ENCODE results near the gene WDFY4. TPM values are rescaled to one million over a fixed set of nuclear protein-coding genes. Genes with fewer than 3 reads are reported as not detected.

WDFY4 gene, protein sequence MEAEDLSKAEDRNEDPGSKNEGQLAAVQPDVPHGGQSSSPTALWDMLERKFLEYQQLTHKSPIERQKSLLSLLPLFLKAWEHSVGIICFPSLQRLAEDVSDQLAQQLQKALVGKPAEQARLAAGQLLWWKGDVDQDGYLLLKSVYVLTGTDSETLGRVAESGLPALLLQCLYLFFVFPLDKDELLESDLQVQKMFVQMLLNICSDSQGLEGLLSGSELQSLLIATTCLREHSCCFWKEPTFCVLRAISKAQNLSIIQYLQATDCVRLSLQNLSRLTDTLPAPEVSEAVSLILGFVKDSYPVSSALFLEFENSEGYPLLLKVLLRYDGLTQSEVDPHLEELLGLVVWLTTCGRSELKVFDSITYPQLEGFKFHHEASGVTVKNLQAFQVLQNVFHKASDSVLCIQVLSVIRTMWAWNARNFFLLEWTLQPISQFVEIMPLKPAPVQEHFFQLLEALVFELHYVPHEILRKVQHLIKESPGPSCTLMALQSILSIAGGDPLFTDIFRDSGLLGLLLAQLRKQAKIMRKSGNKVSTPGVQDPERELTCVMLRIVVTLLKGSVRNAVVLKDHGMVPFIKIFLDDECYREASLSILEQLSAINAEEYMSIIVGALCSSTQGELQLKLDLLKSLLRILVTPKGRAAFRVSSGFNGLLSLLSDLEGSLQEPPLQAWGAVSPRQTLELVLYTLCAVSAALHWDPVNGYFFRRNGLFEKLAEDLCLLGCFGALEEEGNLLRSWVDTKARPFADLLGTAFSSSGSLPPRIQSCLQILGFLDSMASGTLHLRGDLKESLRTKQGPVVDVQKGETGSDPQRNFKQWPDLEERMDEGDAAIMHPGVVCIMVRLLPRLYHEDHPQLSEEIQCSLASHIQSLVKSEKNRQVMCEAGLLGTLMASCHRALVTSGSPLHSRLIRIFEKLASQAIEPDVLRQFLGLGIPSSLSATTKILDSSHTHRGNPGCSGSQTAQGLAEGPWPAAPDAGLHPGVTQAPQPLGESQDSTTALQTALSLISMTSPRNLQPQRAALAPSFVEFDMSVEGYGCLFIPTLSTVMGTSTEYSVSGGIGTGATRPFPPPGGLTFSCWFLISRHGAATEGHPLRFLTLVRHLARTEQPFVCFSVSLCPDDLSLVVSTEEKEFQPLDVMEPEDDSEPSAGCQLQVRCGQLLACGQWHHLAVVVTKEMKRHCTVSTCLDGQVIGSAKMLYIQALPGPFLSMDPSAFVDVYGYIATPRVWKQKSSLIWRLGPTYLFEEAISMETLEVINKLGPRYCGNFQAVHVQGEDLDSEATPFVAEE (N-terminal part only)
- polyA plus RNA-seq (not detected in 2 replicates), polyA minus RNA-seq (not detected in 2 replicates)

- no peak within 1 kb of the TSS for H3K27ac ChIP-seq (ENCODE audit: low read length)
- H3K9ac ChIP-seq (ENCODE audit: low read length) = no peak within 1 kb of the TSS
- H3K36me3 ChIP-seq (ENCODE audit: insufficient read depth, low read length) = no peaks in the 10 kb centered on the region
- H4K20me1 ChIP-seq (ENCODE audit: insufficient read depth) = no peaks in the 10 kb centered on the region
- H3K9me3 ChIP-seq (ENCODE audit: low read length) = no peaks in the 10 kb centered on the region
- H3F3A ChIP-seq (ENCODE audit: insufficient read depth, low read length, poor library complexity, severe bottlenecking) = no peaks in the 10 kb centered on the region
- H3K4me2 ChIP-seq (ENCODE audit: low read length) = no peak within 1 kb of the TSS
- TF ChIP-seq EP300 (conservative IDR thresholded peaks at IDR 0.05; ENCODE audit: poor library complexity, severe bottlenecking) = no peak
- TF ChIP-seq POLR2AphosphoS5 (IDR thresholded peaks at IDR 0.05) = no peak
- no peak for TF ChIP-seq TAF1 (IDR thresholded peaks at IDR 0.05; ENCODE audit: low read depth)
- TF ChIP-seq, protein P1, sequence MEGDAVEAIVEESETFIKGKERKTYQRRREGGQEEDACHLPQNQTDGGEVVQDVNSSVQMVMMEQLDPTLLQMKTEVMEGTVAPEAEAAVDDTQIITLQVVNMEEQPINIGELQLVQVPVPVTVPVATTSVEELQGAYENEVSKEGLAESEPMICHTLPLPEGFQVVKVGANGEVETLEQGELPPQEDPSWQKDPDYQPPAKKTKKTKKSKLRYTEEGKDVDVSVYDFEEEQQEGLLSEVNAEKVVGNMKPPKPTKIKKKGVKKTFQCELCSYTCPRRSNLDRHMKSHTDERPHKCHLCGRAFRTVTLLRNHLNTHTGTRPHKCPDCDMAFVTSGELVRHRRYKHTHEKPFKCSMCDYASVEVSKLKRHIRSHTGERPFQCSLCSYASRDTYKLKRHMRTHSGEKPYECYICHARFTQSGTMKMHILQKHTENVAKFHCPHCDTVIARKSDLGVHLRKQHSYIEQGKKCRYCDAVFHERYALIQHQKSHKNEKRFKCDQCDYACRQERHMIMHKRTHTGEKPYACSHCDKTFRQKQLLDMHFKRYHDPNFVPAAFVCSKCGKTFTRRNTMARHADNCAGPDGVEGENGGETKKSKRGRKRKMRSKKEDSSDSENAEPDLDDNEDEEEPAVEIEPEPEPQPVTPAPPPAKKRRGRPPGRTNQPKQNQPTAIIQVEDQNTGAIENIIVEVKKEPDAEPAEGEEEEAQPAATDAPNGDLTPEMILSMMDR (IDR thresholded peaks at IDR 0.05; ENCODE audit: poor library complexity, severe bottlenecking) = no peak
- no peak for TF ChIP-seq SMC3 (conservative IDR thresholded peaks at IDR 0.05; ENCODE audit: poor library complexity)
- no peak for TF ChIP-seq MXI1 (conservative IDR thresholded peaks at IDR 0.05; ENCODE audit: poor library complexity, severe bottlenecking)
- TF ChIP-seq, protein P2, sequence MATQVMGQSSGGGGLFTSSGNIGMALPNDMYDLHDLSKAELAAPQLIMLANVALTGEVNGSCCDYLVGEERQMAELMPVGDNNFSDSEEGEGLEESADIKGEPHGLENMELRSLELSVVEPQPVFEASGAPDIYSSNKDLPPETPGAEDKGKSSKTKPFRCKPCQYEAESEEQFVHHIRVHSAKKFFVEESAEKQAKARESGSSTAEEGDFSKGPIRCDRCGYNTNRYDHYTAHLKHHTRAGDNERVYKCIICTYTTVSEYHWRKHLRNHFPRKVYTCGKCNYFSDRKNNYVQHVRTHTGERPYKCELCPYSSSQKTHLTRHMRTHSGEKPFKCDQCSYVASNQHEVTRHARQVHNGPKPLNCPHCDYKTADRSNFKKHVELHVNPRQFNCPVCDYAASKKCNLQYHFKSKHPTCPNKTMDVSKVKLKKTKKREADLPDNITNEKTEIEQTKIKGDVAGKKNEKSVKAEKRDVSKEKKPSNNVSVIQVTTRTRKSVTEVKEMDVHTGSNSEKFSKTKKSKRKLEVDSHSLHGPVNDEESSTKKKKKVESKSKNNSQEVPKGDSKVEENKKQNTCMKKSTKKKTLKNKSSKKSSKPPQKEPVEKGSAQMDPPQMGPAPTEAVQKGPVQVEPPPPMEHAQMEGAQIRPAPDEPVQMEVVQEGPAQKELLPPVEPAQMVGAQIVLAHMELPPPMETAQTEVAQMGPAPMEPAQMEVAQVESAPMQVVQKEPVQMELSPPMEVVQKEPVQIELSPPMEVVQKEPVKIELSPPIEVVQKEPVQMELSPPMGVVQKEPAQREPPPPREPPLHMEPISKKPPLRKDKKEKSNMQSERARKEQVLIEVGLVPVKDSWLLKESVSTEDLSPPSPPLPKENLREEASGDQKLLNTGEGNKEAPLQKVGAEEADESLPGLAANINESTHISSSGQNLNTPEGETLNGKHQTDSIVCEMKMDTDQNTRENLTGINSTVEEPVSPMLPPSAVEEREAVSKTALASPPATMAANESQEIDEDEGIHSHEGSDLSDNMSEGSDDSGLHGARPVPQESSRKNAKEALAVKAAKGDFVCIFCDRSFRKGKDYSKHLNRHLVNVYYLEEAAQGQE (IDR thresholded peaks at IDR 0.05; ENCODE audit: borderline replicate concordance) = no peak
- TF ChIP-seq RAD21 (conservative IDR thresholded peaks at IDR 0.05) = no peak
- no peak for TF ChIP-seq EZH2 (IDR thresholded peaks at IDR 0.05; ENCODE audit: borderline replicate concordance, insufficient read depth, low read length, poor library complexity, severe bottlenecking)
- no peaks in the 10 kb centered on the region for H3K79me2 ChIP-seq (replicated peaks; ENCODE audit: insufficient read depth, low read length)
- H3K27me3 ChIP-seq (ENCODE audit: insufficient read depth, low read depth, low read length) = no peaks in the 10 kb centered on the region
- no peak within 1 kb of the TSS for H3K4me3 ChIP-seq (ENCODE audit: low read length)
- H3K9me2 ChIP-seq (ENCODE audit: insufficient read depth, low read length) = no peaks in the 10 kb centered on the region
- no peak within 1 kb of the TSS for H2AFZ ChIP-seq (ENCODE audit: low read depth, low read length)
Observed at GRCh38 chr10:48684792-48685623, at the start of gene WDFY4. TSS of gene WDFY4 (plus strand) at chr10:48684873. CDS start at chr10:48709733, 24,860 bp downstream.
